Esophagus muscularis mucosa (tissue), 4 donors: ENCODE results near the gene FRMD1. TPM values are rescaled to one million over a fixed set of nuclear protein-coding genes. Genes with fewer than 3 reads are reported as not detected.

Experiments
- DNase-seq: peaks from one replicate; pipeline ENCODE4 v3.0.0-alpha.2; 2017; ENCODE audit errors: extremely low spot score
- H3K27ac ChIP-seq, 4 donors: fragments of 200-600 bp; sonication (generic); replicated peaks in 1 of 4; 1 replicate in 3 of 4; 2 replicates in 1 of 4; pipeline ENCODE4 v1.5.1; 2016 to 2019; ENCODE audit warnings: mild to moderate bottlenecking in 1 of 4
- H3K27me3 ChIP-seq, 4 donors: fragments of 200-600 bp; sonication (generic); one replicate each; pipeline versions ENCODE4 v1.5.1 to v1.6.0; 2016 to 2019
- H3K36me3 ChIP-seq, 4 donors: fragments of 200-600 bp; sonication (generic); one replicate each; pipeline ENCODE4 v1.5.1; 2016 to 2019
- H3K4me1 ChIP-seq, 4 donors: fragments of 200-600 bp; sonication (generic); one replicate each; pipeline ENCODE4 v1.5.1; 2016 to 2019
- H3K4me3 ChIP-seq, 4 donors: fragments of 200-600 bp; sonication (generic); 1 replicate in 2 of 4; 2 replicates in 2 of 4; pipeline ENCODE4 v1.5.1; 2016 to 2019; ENCODE audit warnings: mild to moderate bottlenecking in 4 of 4, moderate library complexity in 1 of 4
- H3K9me3 ChIP-seq, 4 donors: fragments of 200-600 bp; sonication (generic); 1 replicate in 3 of 4; 2 replicates in 1 of 4; pipeline ENCODE4 v1.5.1; 2016 to 2019
- EP300 ChIP-seq: sonication (generic); formaldehyde crosslinking; IDR thresholded peaks from one replicate; pipeline ENCODE4 v1.6.1; 2017; ENCODE audit warnings: antibody characterized with exemption
- POLR2A ChIP-seq: fragments of 450-650 bp; IDR thresholded peaks from one replicate; pipeline ENCODE4 v1.6.1; 2017; ENCODE audit warnings: antibody characterized with exemption, moderate library complexity, mild to moderate bottlenecking, low read depth
- POLR2AphosphoS5 ChIP-seq, 2 donors: sonication (generic); formaldehyde crosslinking; IDR thresholded peaks; one replicate each; pipeline ENCODE4 v1.6.1; 2017; ENCODE audit warnings: antibody characterized with exemption in 2 of 2
- WGBS: methylation state at CpG from one replicate; pipeline ENCODE4 v1.1.5; 2018; 5-methylcytosine and 5-hydroxymethylcytosine counted together
- intact Hi-C: fragments of 100-400 bp; cut with DNase I; formaldehyde crosslinking; loops from one replicate; pipeline ENCODE4 v1.15.1; 2023
- total RNA-seq, 4 donors: library from RNA; depleted of rRNA; stranded (reverse); fragments of >200 nt; gene quantifications; one replicate each; pipeline versions ENCODE4 v1.1.0 to v1.2.1, GENCODE V29; 2016
- TF ChIP-seq, protein P1 (sequence below), 3 experiments: fragments of 200-600 bp in 2 of 3; fragments of 450-650 bp in 1 of 3; sonication (generic) in 2 of 3; IDR thresholded peaks; one replicate each; pipeline ENCODE4 v1.5.1; 2017 to 2019; ENCODE audit warnings: antibody characterized with exemption in 3 of 3, mild to moderate bottlenecking in 2 of 3, moderate library complexity in 1 of 3

FRMD1 gene
- total RNA-seq, 4 donors from 2014 or later, result 0.17 TPM; not detected in 3

DNA sequence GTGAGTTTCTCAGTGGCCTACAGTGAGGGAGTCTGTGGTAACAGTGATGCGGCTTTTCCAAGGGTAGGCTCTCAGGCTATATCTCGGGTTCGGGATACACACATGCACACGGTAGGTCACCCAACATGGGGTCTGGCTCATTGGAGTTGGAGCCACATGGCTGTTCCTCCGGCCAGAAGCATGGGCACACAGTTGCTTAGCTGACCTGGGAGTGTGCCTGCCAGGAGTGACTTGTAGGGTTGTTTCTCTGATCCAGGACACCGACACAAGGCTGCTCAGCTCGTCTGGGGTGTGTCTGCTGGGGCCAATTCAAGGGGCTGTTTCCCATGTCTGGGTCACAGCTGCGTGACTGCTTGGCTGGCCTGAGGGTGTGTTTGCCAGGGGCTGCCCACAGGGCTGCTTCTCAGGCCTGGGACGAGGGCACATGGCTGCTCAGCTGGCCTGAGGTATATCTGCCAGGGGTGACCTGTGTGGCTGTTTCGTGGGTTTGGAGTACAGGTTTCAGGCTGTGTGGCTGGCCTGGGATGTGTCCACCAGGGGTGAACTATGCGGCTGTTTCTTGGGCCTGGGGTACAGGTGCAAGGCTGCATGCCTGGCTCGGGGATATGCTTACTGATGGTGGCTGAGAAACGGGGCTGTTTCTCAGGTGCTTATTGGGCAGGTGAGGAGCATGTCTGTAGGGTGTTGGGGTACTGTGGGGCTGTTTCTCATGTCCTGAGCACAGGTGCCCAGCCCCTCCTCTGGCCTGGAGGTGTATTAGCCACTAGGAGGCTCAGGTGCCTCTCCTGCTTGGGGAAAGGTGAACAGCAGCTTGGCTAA lies 66.4 kb downstream of the FRMD1 start:
- no peak overlapping the region for H3K27ac ChIP-seq
- TF ChIP-seq POLR2A, result no peak
- TF ChIP-seq, protein P1, sequence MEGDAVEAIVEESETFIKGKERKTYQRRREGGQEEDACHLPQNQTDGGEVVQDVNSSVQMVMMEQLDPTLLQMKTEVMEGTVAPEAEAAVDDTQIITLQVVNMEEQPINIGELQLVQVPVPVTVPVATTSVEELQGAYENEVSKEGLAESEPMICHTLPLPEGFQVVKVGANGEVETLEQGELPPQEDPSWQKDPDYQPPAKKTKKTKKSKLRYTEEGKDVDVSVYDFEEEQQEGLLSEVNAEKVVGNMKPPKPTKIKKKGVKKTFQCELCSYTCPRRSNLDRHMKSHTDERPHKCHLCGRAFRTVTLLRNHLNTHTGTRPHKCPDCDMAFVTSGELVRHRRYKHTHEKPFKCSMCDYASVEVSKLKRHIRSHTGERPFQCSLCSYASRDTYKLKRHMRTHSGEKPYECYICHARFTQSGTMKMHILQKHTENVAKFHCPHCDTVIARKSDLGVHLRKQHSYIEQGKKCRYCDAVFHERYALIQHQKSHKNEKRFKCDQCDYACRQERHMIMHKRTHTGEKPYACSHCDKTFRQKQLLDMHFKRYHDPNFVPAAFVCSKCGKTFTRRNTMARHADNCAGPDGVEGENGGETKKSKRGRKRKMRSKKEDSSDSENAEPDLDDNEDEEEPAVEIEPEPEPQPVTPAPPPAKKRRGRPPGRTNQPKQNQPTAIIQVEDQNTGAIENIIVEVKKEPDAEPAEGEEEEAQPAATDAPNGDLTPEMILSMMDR (IDR thresholded peaks at IDR 0.05), result no peak
- no peak for TF ChIP-seq EP300
- TF ChIP-seq POLR2AphosphoS5 (IDR thresholded peaks at IDR 0.05), result no peak
- no peaks in the 10 kb centered on the region for H3K4me1 ChIP-seq
- intact Hi-C loops, result no loop called here
- peaks cover 0 to 15% (median 0%) of the 10 kb centered on the region in 4 donors for H3K27me3 ChIP-seq
- peak; percentile 47 for DNase-seq
- 75% methylated on average over 12 of the region's 13 CpGs for WGBS
- H3K9me3 ChIP-seq, result peaks cover 0 to 26% (median 24%) of the 10 kb centered on the region in 4 donors
- no peak overlapping the region for H3K4me3 ChIP-seq
- H3K36me3 ChIP-seq, result no peaks in the 10 kb centered on the region

DNA sequence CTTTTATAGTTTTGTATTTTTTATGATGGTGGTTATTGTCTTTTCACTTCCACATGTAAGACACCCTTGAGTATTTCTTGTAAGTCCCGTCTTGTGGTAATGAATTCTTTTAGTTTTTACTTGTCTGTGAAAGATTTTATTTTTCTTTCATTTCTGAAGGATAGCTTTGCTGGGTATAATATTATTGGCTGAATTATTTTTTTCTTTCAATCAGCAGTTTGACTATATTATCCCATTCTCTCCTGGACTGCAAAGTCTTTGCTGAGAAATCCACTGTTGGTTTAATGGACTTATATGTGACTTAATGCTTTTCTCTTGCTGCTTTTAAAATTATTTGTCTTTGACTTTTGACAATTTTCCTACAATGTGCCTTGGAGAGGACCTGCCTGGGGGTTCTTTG lies 67.7 kb downstream of the FRMD1 start:
- Histone ChIP-seq H3K27me3 (peaks cover 0 to 8% (median 0%) of the 10 kb centered on the region in 4 donors), H3K9me3 (peaks cover 0 to 26% (median 24%) of the 10 kb centered on the region in 4 donors), H3K4me3 (no peak overlapping the region), H3K36me3 (no peaks in the 10 kb centered on the region), H3K27ac (no peak overlapping the region), H3K4me1 (peaks cover 0 to 4% (median 0%) of the 10 kb centered on the region in 4 donors)
- 97% methylated on average over 1 of the region's 1 CpG for WGBS
- intact Hi-C loops, result no loop called here
- TF ChIP-seq, protein P1 (IDR thresholded peaks at IDR 0.05), result no peak
- no peak for TF ChIP-seq POLR2A
- TF ChIP-seq POLR2AphosphoS5 (IDR thresholded peaks at IDR 0.05), result no peak
- TF ChIP-seq EP300, result no peak
- no peak for DNase-seq

DNA sequence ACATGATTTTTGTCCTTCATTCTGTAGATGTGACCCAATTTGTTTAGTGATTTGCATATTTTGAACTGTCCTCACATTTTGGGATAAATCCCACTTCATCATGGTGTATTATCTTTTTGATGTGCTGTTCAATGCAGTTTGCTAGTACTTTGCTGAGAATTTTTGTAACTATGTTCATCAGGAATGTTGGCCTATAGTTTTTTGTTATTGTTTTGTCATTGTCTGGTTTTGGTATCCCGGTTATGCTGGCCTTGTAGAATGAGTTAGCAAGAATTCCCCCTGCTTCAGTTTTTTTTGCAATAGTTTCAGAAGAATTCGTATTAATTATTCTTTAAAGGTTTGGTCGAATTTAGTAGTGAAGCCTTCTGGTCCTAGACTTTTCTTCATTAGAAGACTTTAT lies 69.7 kb downstream of the FRMD1 start:
- peaks cover 0 to 26% (median 24%) of the 10 kb centered on the region in 4 donors for H3K9me3 ChIP-seq
- peaks cover 0 to 4% (median 0%) of the 10 kb centered on the region in 4 donors for H3K27me3 ChIP-seq
- intact Hi-C loops, result no loop called here
- H3K27ac ChIP-seq, result no peak overlapping the region
- no peaks in the 10 kb centered on the region for H3K36me3 ChIP-seq
- peaks cover 0 to 4% (median 0%) of the 10 kb centered on the region in 4 donors for H3K4me1 ChIP-seq
- no peak overlapping the region for H3K4me3 ChIP-seq
- 92% methylated on average over 3 of the region's 3 CpGs for WGBS
- DNase-seq, result no peak
- no peak for TF ChIP-seq POLR2AphosphoS5 (IDR thresholded peaks at IDR 0.05)
- no peak for TF ChIP-seq POLR2A
- TF ChIP-seq, protein P1 (IDR thresholded peaks at IDR 0.05), result no peak
- no peak for TF ChIP-seq EP300

DNA sequence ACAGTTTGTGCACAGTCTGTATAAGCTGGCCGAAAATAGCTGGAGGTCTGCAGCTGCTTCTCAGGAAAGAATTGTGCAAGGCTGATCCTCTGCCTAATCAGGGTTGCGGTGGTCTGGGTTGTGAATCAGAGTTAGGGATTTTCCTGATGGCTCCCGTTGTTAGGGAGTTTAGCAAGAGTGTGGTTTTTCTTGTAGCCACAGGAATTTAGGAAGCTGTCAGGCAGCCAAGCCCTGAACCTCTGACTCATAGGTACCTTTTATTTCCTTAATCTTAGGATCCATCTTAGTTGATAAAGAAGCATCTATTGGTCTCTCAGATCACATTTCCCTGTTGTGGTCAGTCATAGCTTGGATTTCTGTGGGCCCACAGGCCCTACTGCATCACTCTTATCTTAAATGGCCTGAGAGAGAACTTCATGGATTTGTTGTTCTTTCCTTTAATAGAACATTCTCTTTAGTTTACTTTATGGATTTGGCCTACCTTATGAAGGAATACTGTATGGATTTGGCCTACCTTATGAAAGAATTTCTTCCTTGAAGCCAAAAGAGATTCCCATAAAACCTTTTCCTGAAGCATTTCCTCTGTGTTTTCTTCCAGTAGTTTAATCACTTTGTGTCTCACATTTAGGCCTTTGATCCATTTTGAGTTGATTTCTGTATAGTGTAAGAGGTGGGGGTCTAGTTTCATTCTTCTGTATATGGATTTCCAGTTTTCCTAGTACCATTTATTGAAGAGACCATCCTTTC lies 71.2 kb downstream of the FRMD1 start:
- intact Hi-C loops, result no loop called here
- TF ChIP-seq, protein P1 (IDR thresholded peaks at IDR 0.05), result no peak
- no peak for TF ChIP-seq EP300
- no peak for TF ChIP-seq POLR2AphosphoS5 (IDR thresholded peaks at IDR 0.05)
- no peak for TF ChIP-seq POLR2A
- H3K27ac ChIP-seq, result no peak overlapping the region
- H3K9me3 ChIP-seq, result peaks cover 0 to 26% (median 24%) of the 10 kb centered on the region in 4 donors
- H3K36me3 ChIP-seq, result no peaks in the 10 kb centered on the region
- DNase-seq, result peak; percentile 42
- H3K4me1 ChIP-seq, result peaks cover 0 to 8% (median 0%) of the 10 kb centered on the region in 4 donors
- 28% methylated on average over 3 of the region's 3 CpGs for WGBS
- H3K27me3 ChIP-seq, result peaks cover 0 to 3% (median 0%) of the 10 kb centered on the region in 4 donors
- H3K4me3 ChIP-seq, result no peak overlapping the region
